Measurements from ENCODE around the gene EDA. TPM values are rescaled to one million over a fixed set of nuclear protein-coding genes. Genes with fewer than 3 reads are reported as not detected.

Gene EDA
- total and polyA plus RNA-seq, 2 donors (not counting 1 experiment from before 2014, with no cell fraction given) = 0.04 to 1.2 TPM

DNA sequence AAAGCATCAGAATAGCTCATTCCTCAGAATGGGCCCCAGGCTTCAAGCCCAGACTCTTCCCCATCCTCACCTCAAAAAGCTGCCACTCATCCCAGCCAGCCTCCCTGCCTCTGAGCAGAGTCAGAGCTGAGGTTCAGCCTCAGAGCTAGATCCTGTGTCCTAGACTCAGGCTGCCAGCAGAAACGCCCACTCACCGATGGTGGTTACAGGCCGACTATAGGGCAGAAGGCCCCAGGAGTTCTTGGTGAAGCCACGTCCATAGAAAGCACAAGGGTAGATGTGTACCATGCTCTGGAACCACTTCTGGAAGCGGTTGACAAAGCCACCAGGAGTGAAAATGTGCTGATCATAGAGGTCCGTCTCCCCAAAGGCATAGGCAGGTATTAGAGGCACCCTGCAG lies 426.1 kb downstream of the EDA start:
- POLR2A ChIA-PET = no interaction called here
- Histone ChIP-seq H3K4me3 (ENCODE audit: control extremely low read depth in 1 of 5, extremely low read depth in 1 of 5, insufficient read depth in 1 of 5, low read depth in 2 of 5, low read length in 4 of 5) (no peak overlapping the region), H3K9me3 (ENCODE audit: control extremely low read depth in 1 of 3, control insufficient read depth in 2 of 3, insufficient read depth in 1 of 3, low read length in 2 of 3) (no peaks in the 10 kb centered on the region), H3K9ac (ENCODE audit: low read length) (no peak overlapping the region), H3K4me1 (ENCODE audit: control insufficient read depth in 2 of 2, insufficient read depth in 2 of 2, low read length in 2 of 2) (no peaks in the 10 kb centered on the region), H3K79me2 (ENCODE audit: control insufficient read depth, insufficient read depth, low read length) (no peaks in the 10 kb centered on the region), H3K27me3 (replicated peaks in 1 of 4; ENCODE audit: control extremely low read depth in 1 of 4, control insufficient read depth in 3 of 4, insufficient read depth in 4 of 4, low read length in 3 of 4) (no peaks in the 10 kb centered on the region), H3K36me3 (replicated peaks in 1 of 2; ENCODE audit: control extremely low read depth in 1 of 2, control insufficient read depth in 1 of 2, extremely low read depth in 1 of 2, insufficient read depth in 2 of 2, low read length in 1 of 2) (no peaks in the 10 kb centered on the region), H3K27ac (ENCODE audit: low read length in 2 of 2) (no peak overlapping the region), H3K4me2 (replicated peaks; ENCODE audit: low read depth, low read length, poor library complexity, severe bottlenecking) (no peak overlapping the region), H2AFZ (ENCODE audit: insufficient read depth, low read depth, low read length, poor library complexity, severe bottlenecking) (no peak overlapping the region), H4K20me1 (ENCODE audit: control insufficient read depth, insufficient read depth, low read length, poor library complexity, severe bottlenecking) (no peaks in the 10 kb centered on the region)
- H3K4me1 Mint-ChIP-seq = no peaks in the 10 kb centered on the region
- no peak overlapping the region for H3K4me3 Mint-ChIP-seq
- H3K27me3 Mint-ChIP-seq = no peaks in the 10 kb centered on the region
- intact Hi-C loops (cut with micrococcal nuclease) = no loop called here
- 90% methylated on average over 4 of the region's 6 CpGs for WGBS (ENCODE audit: insufficient coverage)
- DNase-seq (no peak), ATAC-seq (ENCODE audit: low read depth) (no peak)
- no peaks in the 10 kb centered on the region for H3K9me3 Mint-ChIP-seq (ENCODE audit: insufficient read depth)
- TF ChIP-seq, protein P1, sequence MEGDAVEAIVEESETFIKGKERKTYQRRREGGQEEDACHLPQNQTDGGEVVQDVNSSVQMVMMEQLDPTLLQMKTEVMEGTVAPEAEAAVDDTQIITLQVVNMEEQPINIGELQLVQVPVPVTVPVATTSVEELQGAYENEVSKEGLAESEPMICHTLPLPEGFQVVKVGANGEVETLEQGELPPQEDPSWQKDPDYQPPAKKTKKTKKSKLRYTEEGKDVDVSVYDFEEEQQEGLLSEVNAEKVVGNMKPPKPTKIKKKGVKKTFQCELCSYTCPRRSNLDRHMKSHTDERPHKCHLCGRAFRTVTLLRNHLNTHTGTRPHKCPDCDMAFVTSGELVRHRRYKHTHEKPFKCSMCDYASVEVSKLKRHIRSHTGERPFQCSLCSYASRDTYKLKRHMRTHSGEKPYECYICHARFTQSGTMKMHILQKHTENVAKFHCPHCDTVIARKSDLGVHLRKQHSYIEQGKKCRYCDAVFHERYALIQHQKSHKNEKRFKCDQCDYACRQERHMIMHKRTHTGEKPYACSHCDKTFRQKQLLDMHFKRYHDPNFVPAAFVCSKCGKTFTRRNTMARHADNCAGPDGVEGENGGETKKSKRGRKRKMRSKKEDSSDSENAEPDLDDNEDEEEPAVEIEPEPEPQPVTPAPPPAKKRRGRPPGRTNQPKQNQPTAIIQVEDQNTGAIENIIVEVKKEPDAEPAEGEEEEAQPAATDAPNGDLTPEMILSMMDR (IDR thresholded peaks at IDR 0.05) = no peak
- TF ChIP-seq EZH2 (IDR thresholded peaks at IDR 0.05; ENCODE audit: borderline replicate concordance, insufficient read depth, low read depth, low read length, poor library complexity, severe bottlenecking) = no peak
- no peak overlapping the region for H3K27ac Mint-ChIP-seq
- CTCF ChIA-PET = no interaction called here

DNA sequence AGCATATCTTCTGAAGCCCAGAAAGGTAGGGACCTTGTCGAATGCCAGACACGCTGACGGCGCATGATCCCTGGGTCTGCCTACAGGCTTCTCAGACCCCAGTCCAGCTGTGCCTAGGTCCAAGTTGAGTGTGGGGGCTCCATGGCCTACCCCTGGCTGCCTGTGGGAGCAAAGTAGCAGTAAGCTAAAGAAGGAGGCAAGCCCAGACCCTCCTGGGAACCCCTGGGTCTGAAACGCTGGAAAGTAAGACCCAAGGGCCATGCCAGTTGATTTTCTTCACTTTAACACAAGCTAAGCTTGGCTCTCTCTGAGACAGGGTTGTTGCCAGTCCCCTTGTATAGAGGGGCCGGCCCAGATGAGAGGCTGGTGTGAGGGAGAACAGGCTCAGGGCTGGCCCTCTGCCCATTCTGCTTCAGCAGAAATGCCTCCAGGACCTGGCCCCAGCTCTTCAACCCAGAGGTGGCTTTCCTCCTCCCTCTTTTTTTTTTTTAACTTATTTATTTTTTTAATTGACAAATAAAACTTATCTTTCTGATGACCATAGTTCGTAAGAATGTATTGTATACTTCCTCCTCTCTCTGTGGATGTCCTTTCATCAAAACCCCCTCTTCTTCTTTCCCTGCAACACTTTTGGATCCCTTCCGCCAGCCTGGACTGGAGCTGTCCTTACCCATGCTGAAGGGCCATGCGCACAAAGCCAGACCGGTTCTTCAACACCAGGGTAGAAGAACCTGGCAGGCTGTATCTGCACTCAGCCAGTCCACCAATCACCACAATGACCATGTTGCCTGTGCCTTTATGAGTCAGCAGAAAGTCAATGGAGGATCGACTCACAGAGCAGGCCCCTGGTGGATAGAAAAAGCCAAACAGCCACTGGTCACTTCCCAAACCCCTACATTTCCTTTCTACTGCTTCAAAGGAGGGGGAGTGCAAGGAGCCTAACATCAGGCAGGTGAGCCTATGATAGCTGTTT lies 426.8 kb downstream of the EDA start:
- CTCF ChIA-PET = no interaction called here
- ATAC-seq (ENCODE audit: low read depth) (no peak), DNase-seq (no peak)
- H2AFZ ChIP-seq (ENCODE audit: insufficient read depth, low read depth, low read length, poor library complexity, severe bottlenecking) = no peak overlapping the region
- H3K27ac ChIP-seq (ENCODE audit: low read length in 2 of 2) = no peak overlapping the region
- no peaks in the 10 kb centered on the region for H4K20me1 ChIP-seq (ENCODE audit: control insufficient read depth, insufficient read depth, low read length, poor library complexity, severe bottlenecking)
- TF ChIP-seq EZH2 (IDR thresholded peaks at IDR 0.05; ENCODE audit: borderline replicate concordance, insufficient read depth, low read depth, low read length, poor library complexity, severe bottlenecking) = no peak
- TF ChIP-seq, protein P1 (IDR thresholded peaks at IDR 0.05) = no peak
- H3K9ac ChIP-seq (ENCODE audit: low read length) = no peak overlapping the region
- Mint-ChIP-seq H3K4me3 (no peak overlapping the region), H3K4me1 (no peaks in the 10 kb centered on the region), H3K27me3 (no peaks in the 10 kb centered on the region), H3K9me3 (ENCODE audit: insufficient read depth) (no peaks in the 10 kb centered on the region), H3K27ac (no peak overlapping the region)
- no peaks in the 10 kb centered on the region for H3K79me2 ChIP-seq (ENCODE audit: control insufficient read depth, insufficient read depth, low read length)
- no peaks in the 10 kb centered on the region for H3K9me3 ChIP-seq (ENCODE audit: control extremely low read depth in 1 of 3, control insufficient read depth in 2 of 3, insufficient read depth in 1 of 3, low read length in 2 of 3)
- H3K4me3 ChIP-seq (ENCODE audit: control extremely low read depth in 1 of 5, extremely low read depth in 1 of 5, insufficient read depth in 1 of 5, low read depth in 2 of 5, low read length in 4 of 5) = no peak overlapping the region
- no peaks in the 10 kb centered on the region for H3K27me3 ChIP-seq (replicated peaks in 1 of 4; ENCODE audit: control extremely low read depth in 1 of 4, control insufficient read depth in 3 of 4, insufficient read depth in 4 of 4, low read length in 3 of 4)
- POLR2A ChIA-PET = no interaction called here
- intact Hi-C loops (cut with micrococcal nuclease) = no loop called here
- WGBS (ENCODE audit: insufficient coverage) = 100% methylated on average over 2 of the region's 11 CpGs
- H3K4me2 ChIP-seq (replicated peaks; ENCODE audit: low read depth, low read length, poor library complexity, severe bottlenecking) = no peak overlapping the region
- H3K36me3 ChIP-seq (replicated peaks in 1 of 2; ENCODE audit: control extremely low read depth in 1 of 2, control insufficient read depth in 1 of 2, extremely low read depth in 1 of 2, insufficient read depth in 2 of 2, low read length in 1 of 2) = no peaks in the 10 kb centered on the region
- H3K4me1 ChIP-seq (ENCODE audit: control insufficient read depth in 2 of 2, insufficient read depth in 2 of 2, low read length in 2 of 2) = no peaks in the 10 kb centered on the region
